Endothelial cell of umbilical vein (primary cell): ENCODE measurements around the gene RNF121. TPM values are rescaled to one million over a fixed set of nuclear protein-coding genes. Genes with fewer than 3 reads are reported as not detected.

Experiments used
- BruUV-seq: library from RNA; stranded (reverse); fragments of 400-500 nt; replicated peaks from 2 replicates; lab custom pipeline; 2021; lab: Mats Ljungman, UMichigan
- CTCF ChIA-PET: fragments of 300-600, 350-600 bp; sonication (Branson Sonifier 250); formaldehyde crosslinking; loops from one replicate; lab custom pipeline; 2021; ENCODE audit warnings: antibody characterized with exemption, inconsistent platforms; lab: Charles Lee
- POLR2A ChIA-PET: fragments of 300-600, 350-600 bp; sonication (Branson Sonifier 250); formaldehyde crosslinking; loops from one replicate; lab custom pipeline; 2021; ENCODE audit warnings: antibody characterized with exemption, inconsistent platforms; lab: Charles Lee
- DNase-seq: peaks from one replicate; pipeline ENCODE4 v3.0.0-alpha.2; 2011; ENCODE audit warnings: low read depth, low spot score
- FAIRE-seq: peaks from 2 replicates; lab custom pipeline; 2011; peaks lifted over from hg19 to GRCh38; lab: Jason Lieb, UNC
- H2AFZ ChIP-seq: 2 replicates; pipeline ENCODE4 v1.6.0; 2012; ENCODE audit warnings: low read depth, low read length, control low read depth, inconsistent platforms
- H3K27ac ChIP-seq: 2 replicates; pipeline ENCODE4 v1.5.1; 2011; ENCODE audit warnings: low read depth, mild to moderate bottlenecking, control low read depth, low read length, moderate library complexity; ENCODE audit not compliant: insufficient read depth
- H3K27me3 ChIP-seq, 2 experiments: 2 replicates each; pipeline versions ENCODE4 v1.6.0 to v1.6.1; 2011; ENCODE audit warnings: low read length in 2 of 2, mixed read lengths in 1 of 2; ENCODE audit not compliant: control insufficient read depth in 2 of 2, insufficient read depth in 2 of 2
- H3K36me3 ChIP-seq, 2 experiments: 2 replicates in 1 of 2; 3 replicates in 1 of 2; pipeline ENCODE4 v1.5.1; 2011; ENCODE audit warnings: low read length in 2 of 2, mild to moderate bottlenecking in 1 of 2, moderate library complexity in 1 of 2; ENCODE audit not compliant: control insufficient read depth in 2 of 2, insufficient read depth in 2 of 2; ENCODE audit errors: extremely low read depth in 1 of 2
- H3K4me1 ChIP-seq: 3 replicates; pipeline ENCODE4 v1.5.1; 2011; ENCODE audit warnings: mild to moderate bottlenecking, low read length; ENCODE audit not compliant: control insufficient read depth, insufficient read depth; ENCODE audit errors: extremely low read depth
- H3K4me2 ChIP-seq: 2 replicates; pipeline ENCODE4 v1.6.1; 2011; ENCODE audit warnings: low read length, control low read depth, mixed read lengths; ENCODE audit not compliant: insufficient read depth
- H3K4me3 ChIP-seq, 3 experiments: fragments of 200-600 bp in 1 of 3; sonication (generic), shearing (Covaris generic) in 1 of 3; replicated peaks in 1 of 3; 2 replicates each; pipeline ENCODE4 v1.5.1; 2011 to 2016; ENCODE audit warnings: control low read depth in 3 of 3, low read length in 3 of 3, mild to moderate bottlenecking in 2 of 3, inconsistent platforms in 1 of 3, low read depth in 1 of 3, moderate library complexity in 1 of 3; ENCODE audit not compliant: insufficient read depth in 1 of 3
- H3K79me2 ChIP-seq: 2 replicates; pipeline ENCODE4 v1.6.0; 2012; ENCODE audit warnings: low read length, inconsistent platforms; ENCODE audit not compliant: control insufficient read depth, insufficient read depth
- H3K9ac ChIP-seq: replicated peaks from 2 replicates; pipeline ENCODE3; 2011; ENCODE audit warnings: low read length, control low read depth; ENCODE audit not compliant: insufficient read depth; ENCODE audit errors: extremely low read depth
- H3K9me1 ChIP-seq: replicated peaks from 3 replicates; pipeline ENCODE4 v1.6.0; 2011; ENCODE audit warnings: mild to moderate bottlenecking, low read length; ENCODE audit not compliant: control insufficient read depth, insufficient read depth; ENCODE audit errors: extremely low read depth
- H3K9me3 ChIP-seq: replicated peaks from 2 replicates; pipeline ENCODE4 v1.5.1; 2012; ENCODE audit warnings: low read length, inconsistent platforms; ENCODE audit not compliant: control insufficient read depth, insufficient read depth
- H4K20me1 ChIP-seq: replicated peaks from 2 replicates; pipeline ENCODE3; 2011; ENCODE audit warnings: mild to moderate bottlenecking, low read length; ENCODE audit not compliant: control insufficient read depth, insufficient read depth; ENCODE audit errors: extremely low read depth
- EZH2 ChIP-seq: IDR thresholded peaks from 2 replicates; pipeline ENCODE4 v1.6.1; 2012; ENCODE audit warnings: borderline replicate concordance, low read depth, mild to moderate bottlenecking, moderate library complexity, low read length, inconsistent platforms; ENCODE audit not compliant: severe bottlenecking
- FOS ChIP-seq: IDR thresholded peaks from 2 replicates; pipeline ENCODE4 v1.6.1; 2011; ENCODE audit warnings: mild to moderate bottlenecking, low read length, moderate library complexity, borderline replicate concordance; ENCODE audit not compliant: insufficient read depth
- GATA2 ChIP-seq: IDR thresholded peaks from 2 replicates; pipeline ENCODE4 v1.7.0; 2011; ENCODE audit warnings: low read depth, mild to moderate bottlenecking, moderate library complexity, mixed read lengths, low read length; ENCODE audit not compliant: insufficient read length, insufficient read depth
- JUN ChIP-seq: IDR thresholded peaks from 2 replicates; pipeline ENCODE4 v1.6.1; 2011; ENCODE audit warnings: borderline replicate concordance, low read depth; ENCODE audit not compliant: insufficient read length, insufficient read depth
- POLR2A ChIP-seq: IDR thresholded peaks from 2 replicates; pipeline ENCODE4 v1.6.1; 2012; ENCODE audit warnings: low read depth, mild to moderate bottlenecking, control low read depth, low read length
- POLR2AphosphoS5 ChIP-seq: IDR thresholded peaks from 2 replicates; pipeline ENCODE4 v1.6.1; 2012; ENCODE audit warnings: low read depth, mild to moderate bottlenecking, control low read depth, low read length, moderate library complexity; ENCODE audit not compliant: insufficient read depth
- dilution Hi-C: fragments of 300-500 bp; cut with MboI; formaldehyde crosslinking; loops from one replicate; pipeline ENCODE4 v1.15.0; 2019; ENCODE audit warnings: low sequenced_read_pairs; ENCODE audit not compliant: extremely low pct_ligation_motif_present
- intact Hi-C: fragments of 100-400 bp; cut with micrococcal nuclease; formaldehyde crosslinking; loops from one replicate; pipeline ENCODE4 v1.10.0; 2022
- polyA plus RNA-seq, 4 experiments: library from polyadenylated mRNA; depleted of rRNA in 3 of 4; stranded (reverse) in 3 of 4; unstranded in 1 of 4; fragments of >200 nt; gene quantifications; 2 replicates each; pipeline versions ENCODE4 v1.2.1 to v1.2.3, GENCODE V29; 2011 to 2012; ENCODE audit warnings: missing spikeins in 1 of 4
- total RNA-seq: library from RNA; stranded (reverse); gene quantifications from 2 replicates; pipeline ENCODE4 v1.2.3, GENCODE V29; 2021
- TF ChIP-seq, protein P1 (sequence below), 2 donors: IDR thresholded peaks; 1 replicate in 1 of 2; 2 replicates in 1 of 2; pipeline ENCODE4 v1.5.1; 2011; ENCODE audit warnings: low read length in 2 of 2, mild to moderate bottlenecking in 2 of 2, moderate library complexity in 2 of 2, control low read depth in 1 of 2, inconsistent platforms in 1 of 2, low read depth in 1 of 2; ENCODE audit not compliant: insufficient read depth in 1 of 2; ENCODE audit errors: extremely low read depth in 1 of 2
- TF ChIP-seq, protein P2 (sequence below): IDR thresholded peaks from 2 replicates; pipeline ENCODE4 v1.6.1; 2011; ENCODE audit not compliant: insufficient read depth, insufficient read length

Gene RNF121
- total and polyA plus RNA-seq, 2 donors (not counting 3 experiments of a cell fraction or from before 2014, with no cell fraction given) = 61.4 to 99.9 TPM

DNA sequence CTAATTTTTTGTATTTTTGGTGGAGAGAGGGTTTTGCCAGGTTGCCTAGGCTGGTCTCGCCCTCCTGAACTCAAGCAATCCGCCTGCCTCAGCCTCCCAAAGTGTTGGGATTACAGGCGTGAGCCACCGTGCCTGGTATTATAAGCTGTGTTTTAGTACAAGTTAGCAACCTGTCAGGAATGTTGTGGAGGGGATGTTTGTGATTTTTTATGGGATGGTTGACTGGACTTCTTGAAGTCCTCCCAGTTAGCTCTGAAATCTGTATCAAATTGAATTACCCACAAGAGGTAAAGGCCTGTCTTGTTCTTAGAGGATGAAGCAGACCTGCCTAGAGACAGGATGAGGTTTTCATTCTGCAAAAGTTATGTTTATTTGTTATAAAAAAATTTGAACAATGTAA is 35.8 kb downstream of the RNF121 start:
- H3K9me3 ChIP-seq = no peaks in the 10 kb centered on the region
- H3K4me2 ChIP-seq = no peak overlapping the region
- no peak overlapping the region for H3K27ac ChIP-seq
- POLR2A ChIA-PET = no interaction called here
- H4K20me1 ChIP-seq = no peaks in the 10 kb centered on the region
- H3K4me1 ChIP-seq = peaks cover 20% of the 10 kb centered on the region
- dilution Hi-C loops (no loop called here), intact Hi-C loops (no loop called here)
- CTCF ChIA-PET = no interaction called here
- peaks cover 55% of the 10 kb centered on the region for H3K79me2 ChIP-seq
- no peak for DNase-seq
- H3K4me3 ChIP-seq = no peak overlapping the region
- H3K9ac ChIP-seq = no peak overlapping the region
- H3K36me3 ChIP-seq = peaks cover 10 to 13% of the 10 kb centered on the region in 2 experiments
- H3K27me3 ChIP-seq = no peaks in the 10 kb centered on the region
- H3K9me1 ChIP-seq = no peaks in the 10 kb centered on the region
- FAIRE-seq = no peak
- TF ChIP-seq, protein P1, sequence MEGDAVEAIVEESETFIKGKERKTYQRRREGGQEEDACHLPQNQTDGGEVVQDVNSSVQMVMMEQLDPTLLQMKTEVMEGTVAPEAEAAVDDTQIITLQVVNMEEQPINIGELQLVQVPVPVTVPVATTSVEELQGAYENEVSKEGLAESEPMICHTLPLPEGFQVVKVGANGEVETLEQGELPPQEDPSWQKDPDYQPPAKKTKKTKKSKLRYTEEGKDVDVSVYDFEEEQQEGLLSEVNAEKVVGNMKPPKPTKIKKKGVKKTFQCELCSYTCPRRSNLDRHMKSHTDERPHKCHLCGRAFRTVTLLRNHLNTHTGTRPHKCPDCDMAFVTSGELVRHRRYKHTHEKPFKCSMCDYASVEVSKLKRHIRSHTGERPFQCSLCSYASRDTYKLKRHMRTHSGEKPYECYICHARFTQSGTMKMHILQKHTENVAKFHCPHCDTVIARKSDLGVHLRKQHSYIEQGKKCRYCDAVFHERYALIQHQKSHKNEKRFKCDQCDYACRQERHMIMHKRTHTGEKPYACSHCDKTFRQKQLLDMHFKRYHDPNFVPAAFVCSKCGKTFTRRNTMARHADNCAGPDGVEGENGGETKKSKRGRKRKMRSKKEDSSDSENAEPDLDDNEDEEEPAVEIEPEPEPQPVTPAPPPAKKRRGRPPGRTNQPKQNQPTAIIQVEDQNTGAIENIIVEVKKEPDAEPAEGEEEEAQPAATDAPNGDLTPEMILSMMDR (IDR thresholded peaks at IDR 0.05; ENCODE audit: extremely low read depth in 1 of 2, insufficient read depth in 1 of 2, low read depth in 1 of 2, low read length in 2 of 2) = no peak
- TF ChIP-seq GATA2 = no peak
- TF ChIP-seq JUN = no peak
- TF ChIP-seq POLR2AphosphoS5 = no peak
- TF ChIP-seq, protein P2, sequence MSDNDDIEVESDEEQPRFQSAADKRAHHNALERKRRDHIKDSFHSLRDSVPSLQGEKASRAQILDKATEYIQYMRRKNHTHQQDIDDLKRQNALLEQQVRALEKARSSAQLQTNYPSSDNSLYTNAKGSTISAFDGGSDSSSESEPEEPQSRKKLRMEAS = no peak
- TF ChIP-seq FOS = no peak
- no peak for TF ChIP-seq EZH2
- no peak for TF ChIP-seq POLR2A
- no peak overlapping the region for H2AFZ ChIP-seq
- BruUV-seq = no TSS peak
